Measurements from ENCODE around the gene BOLA1. TPM values are rescaled to one million over a fixed set of nuclear protein-coding genes. Genes with fewer than 3 reads are reported as not detected.
"Not testable (repeated sequence)": the region's sequence is repeated elsewhere in the genome, so short reads cannot be mapped to it uniquely, and the experiment has no call there.

Gene BOLA1
- polyA plus RNA-seq, 4 donors = 15.8 to 27.7 (median 18.9) TPM

- DNase-seq (ENCODE audit: low read depth in 4 of 4, low spot score in 3 of 4) = peak; percentile 80 to 88 (median 86)
These were observed 28.4 kb downstream of the BOLA1 start, which contains the start of gene SF3B4 for GRCh38 chr1:149927563-149928400. TSS of gene SF3B4 (minus strand) at chr1:149927803. CDS start at chr1:149927759, 44 bp downstream.

- no peak for DNase-seq (ENCODE audit: low read depth in 4 of 4, low spot score in 3 of 4)
These were observed 29.0 kb downstream of the BOLA1 start for GRCh38 chr1:149928401-149928724.

DNA sequence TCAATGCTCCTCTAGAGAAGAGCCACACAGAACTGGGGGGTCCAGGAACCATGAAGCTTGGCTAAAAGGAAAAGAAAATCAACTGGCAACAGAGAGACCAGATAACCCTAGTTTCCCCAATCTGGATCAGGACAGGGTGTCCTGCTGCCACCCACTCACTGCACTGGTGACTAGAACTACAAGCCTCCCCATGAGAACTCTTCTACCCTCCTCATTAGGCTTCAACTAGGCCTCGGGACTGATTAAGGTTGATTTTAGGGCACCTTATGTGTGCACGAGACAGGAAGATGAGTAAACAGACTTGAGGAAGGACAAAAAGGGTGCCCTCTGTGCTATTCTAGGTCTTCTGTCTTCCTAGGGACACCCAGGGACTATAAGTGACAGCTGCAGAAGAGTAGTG is 30.5 kb downstream of the BOLA1 start:
- no peak for DNase-seq (ENCODE audit: low read depth in 4 of 4, low spot score in 3 of 4)

- DNase-seq (ENCODE audit: low read depth in 4 of 4, low spot score in 3 of 4) = no peak
These were observed 31.9 kb downstream of the BOLA1 start for GRCh38 chr1:149931212-149931790.

GRCh38 chr1:149932474-149932873 is 33.1 kb downstream of the BOLA1 start:
- DNase-seq (ENCODE audit: low read depth in 4 of 4, low spot score in 3 of 4) = no peak

DNA sequence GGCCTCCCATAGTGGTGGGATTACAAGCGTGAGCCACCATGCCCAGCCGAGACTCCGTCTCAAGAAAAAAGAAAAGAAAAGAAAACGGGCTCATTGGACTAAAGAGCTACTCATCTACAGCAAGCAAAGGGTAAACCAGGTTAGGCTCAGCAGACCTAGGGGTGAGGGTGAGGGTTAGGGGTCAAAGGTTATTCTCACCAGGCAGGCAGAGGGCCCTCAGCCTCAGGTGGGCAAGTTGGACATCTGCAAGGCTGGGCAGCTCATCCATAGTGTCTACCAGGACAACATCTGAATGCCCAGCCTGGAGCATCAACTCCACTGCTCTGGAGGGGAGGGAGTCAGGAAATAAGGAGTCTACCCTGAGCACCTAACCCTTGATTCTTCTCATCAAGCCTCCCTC is 33.8 kb downstream of the BOLA1 start:
- no peak for DNase-seq (ENCODE audit: low read depth in 4 of 4, low spot score in 3 of 4)

DNA sequence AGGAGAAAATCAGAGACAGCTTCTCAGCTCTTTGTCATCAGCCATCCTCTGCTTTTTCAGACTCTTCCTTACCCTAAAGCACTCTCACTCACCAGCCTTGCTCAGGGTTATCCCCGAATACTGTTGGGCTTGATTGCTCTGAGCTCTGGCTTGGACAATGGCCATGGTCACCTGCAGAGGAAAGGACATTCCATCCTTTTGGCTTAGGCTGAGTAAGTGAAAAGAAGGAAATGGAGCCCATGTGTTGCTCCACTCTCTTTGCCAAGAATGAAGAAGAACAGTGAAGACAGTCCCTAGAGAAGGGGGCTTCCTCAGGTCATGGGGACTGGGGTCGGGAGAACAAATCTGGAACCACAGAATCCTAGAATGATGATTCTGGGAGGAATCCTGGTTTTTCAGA is 35.0 kb downstream of the BOLA1 start:
- no peak for DNase-seq (ENCODE audit: low read depth in 4 of 4, low spot score in 3 of 4)

- DNase-seq (ENCODE audit: low read depth in 4 of 4, low spot score in 3 of 4) = no peak
These were observed 37.0 kb downstream of the BOLA1 start, which contains the start of gene MTMR11 for GRCh38 chr1:149936170-149936991. TSS of gene MTMR11 (minus strand) at chr1:149936879. CDS start at chr1:149936647, 232 bp downstream.

DNA sequence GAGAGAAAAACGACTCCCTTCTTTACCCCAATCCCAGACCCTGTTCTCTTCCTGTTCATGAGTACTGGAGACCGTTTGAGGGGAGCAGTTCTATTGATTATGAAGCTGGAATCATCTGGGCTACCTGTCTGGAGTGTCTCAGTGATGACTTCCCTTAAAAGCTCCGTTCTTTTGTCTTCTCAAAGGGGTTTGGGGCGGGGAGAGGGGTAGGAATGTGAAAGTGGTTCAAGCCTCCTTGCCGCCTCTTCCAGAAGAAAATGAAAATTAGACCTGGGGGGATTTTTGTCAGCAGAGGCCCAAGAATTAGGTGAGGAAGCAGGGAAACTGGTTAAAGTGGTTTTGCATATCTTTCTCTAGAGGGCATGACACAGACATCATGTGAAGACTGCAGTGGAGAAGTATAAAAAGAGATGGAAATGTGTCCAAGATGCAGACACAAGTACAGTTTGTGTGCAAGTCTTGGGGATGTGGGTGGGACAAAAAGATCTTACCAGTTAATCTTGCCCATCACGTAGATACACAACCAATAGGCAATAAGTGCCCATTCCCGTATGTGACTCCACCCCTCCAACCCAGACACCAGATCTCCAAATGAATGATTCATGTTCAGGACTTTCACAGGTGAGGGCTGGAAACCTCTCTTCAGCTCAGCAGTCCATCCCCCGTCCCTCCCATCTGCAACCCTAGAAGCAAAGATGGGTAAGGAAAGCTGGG is 37.8 kb downstream of the BOLA1 start:
- no peak for DNase-seq (ENCODE audit: low read depth in 4 of 4, low spot score in 3 of 4)

DNA sequence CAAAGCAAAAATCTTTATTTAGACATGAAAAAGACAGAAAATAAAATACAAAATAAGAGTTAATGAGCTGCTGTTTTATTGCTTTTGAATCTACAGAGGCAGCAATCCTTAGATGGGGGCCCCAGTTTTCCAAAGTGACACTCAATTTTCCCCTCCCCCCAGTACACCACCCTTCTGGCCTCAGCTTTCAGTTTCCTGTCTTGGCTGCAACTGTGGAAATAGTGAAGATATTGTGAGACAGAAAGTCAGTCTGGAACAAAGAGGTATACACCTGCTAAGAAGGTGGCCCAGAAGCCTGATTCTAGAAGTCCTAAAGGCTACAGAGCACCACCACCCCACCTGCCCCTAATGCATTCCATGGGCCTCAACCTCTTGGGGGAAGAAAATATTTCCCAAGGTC is 38.4 kb downstream of the BOLA1 start:
- DNase-seq (ENCODE audit: low read depth in 4 of 4, low spot score in 3 of 4) = no peak

DNA sequence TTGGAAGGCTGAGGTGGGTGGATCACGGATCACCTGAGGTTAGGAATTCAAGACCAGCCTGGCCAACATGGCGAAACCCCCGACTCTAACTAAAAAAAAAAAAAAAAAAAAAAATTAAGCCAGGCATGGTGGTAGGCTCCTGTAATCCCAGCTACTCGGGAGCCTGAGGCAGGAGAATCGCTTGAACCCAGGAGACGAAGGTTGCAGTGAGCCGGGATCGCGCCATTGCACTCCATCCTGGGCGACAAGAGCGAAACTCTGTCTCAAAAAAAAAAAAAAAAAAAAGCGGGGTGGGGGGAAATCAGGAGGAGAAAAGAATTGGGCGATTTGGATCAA is 39.3 kb downstream of the BOLA1 start:
- DNase-seq (ENCODE audit: low read depth in 4 of 4, low spot score in 3 of 4) = not testable (repeated sequence)

- DNase-seq (ENCODE audit: low read depth in 4 of 4, low spot score in 3 of 4) = no peak
These were observed 41.1 kb downstream of the BOLA1 start for GRCh38 chr1:149940427-149940826.

DNA sequence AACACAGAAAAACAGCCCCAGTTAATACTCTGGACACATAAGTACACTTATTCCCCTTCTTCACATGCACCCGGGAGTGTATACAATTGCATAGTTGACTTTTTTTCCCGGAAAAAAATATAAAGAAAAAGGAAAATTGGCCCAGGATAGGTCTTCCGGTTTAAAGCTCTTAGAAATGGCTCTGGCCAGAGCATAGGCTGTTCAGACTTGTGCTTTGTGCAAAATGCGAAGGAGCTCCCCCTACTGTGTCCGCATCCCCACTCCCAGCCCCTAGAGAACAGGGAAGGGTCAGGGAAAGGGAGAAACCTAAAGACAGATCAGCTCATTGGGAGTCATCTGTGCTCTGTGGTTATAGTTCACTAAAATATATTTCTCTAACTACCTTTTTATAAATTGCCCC is 42.8 kb downstream of the BOLA1 start:
- no peak for DNase-seq (ENCODE audit: low read depth in 4 of 4, low spot score in 3 of 4)

GRCh38 chr1:149942885-149943284 is 43.5 kb downstream of the BOLA1 start:
- no peak for DNase-seq (ENCODE audit: low read depth in 4 of 4, low spot score in 3 of 4)

- DNase-seq (ENCODE audit: low read depth in 4 of 4, low spot score in 3 of 4) = no peak
These were observed 45.8 kb downstream of the BOLA1 start for GRCh38 chr1:149945206-149945605.

DNA sequence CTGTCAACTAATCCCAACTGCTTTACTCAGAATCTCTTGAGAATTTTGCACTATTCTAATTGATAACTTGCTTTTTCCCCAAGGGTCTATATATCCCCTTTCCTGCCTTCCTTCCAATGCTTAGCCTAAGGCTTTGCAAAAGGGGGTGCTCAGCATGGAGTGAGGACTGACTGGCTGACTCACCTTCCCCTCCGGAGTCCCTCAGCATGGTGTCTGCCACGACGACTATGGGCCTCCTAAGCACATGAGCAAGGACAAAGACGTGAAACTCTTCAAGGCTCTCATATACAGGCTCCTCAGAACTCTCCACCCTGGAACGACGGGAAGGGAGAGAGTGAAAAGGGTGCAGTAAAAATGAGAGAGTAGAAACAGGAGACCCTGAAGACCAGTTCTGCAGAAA is 50.5 kb downstream of the BOLA1 start:
- no peak for DNase-seq (ENCODE audit: low read depth in 4 of 4, low spot score in 3 of 4)

Other genes starting within 250 kb of the BOLA1 start
- 1 to 10 TPM; 1.5 to 5.2 (median 1.8) TPM for gene FCGR1A, start 116.9 kb upstream of the BOLA1 start, polyA plus RNA-seq (ENCODE audit: insufficient read length in 4 of 4)
- gene SV2A, start 18.3 kb downstream of the BOLA1 start, polyA plus RNA-seq (ENCODE audit: insufficient read length in 4 of 4) = 10 to 100 TPM in 1 of 4 donors, 1 to 10 TPM in 3; 7.8 to 13.3 (median 8.0) TPM
- 10 to 100 TPM; 69.0 to 88.6 (median 80.0) TPM for gene SF3B4, start 28.2 kb downstream of the BOLA1 start, polyA plus RNA-seq (ENCODE audit: insufficient read length in 4 of 4)
- 10 to 100 TPM; 27.8 to 34.3 (median 32.4) TPM for gene MTMR11, start 37.3 kb downstream of the BOLA1 start, polyA plus RNA-seq (ENCODE audit: insufficient read length in 4 of 4)
- gene OTUD7B, start 111.2 kb downstream of the BOLA1 start, polyA plus RNA-seq (ENCODE audit: insufficient read length in 4 of 4) = 10 to 100 TPM; 17.7 to 21.7 (median 18.8) TPM
- 10 to 100 TPM; 64.1 to 83.9 (median 67.2) TPM for gene VPS45, start 168.2 kb downstream of the BOLA1 start, polyA plus RNA-seq (ENCODE audit: insufficient read length in 4 of 4)

Measured in left renal pelvis (tissue), 4 donors.